HEK293 (cell line): ENCODE data around the gene ABCB9.

ENCODE experiments used
- KLF1 ChIP-seq: fragments of 450-650 bp; formaldehyde crosslinking; IDR thresholded peaks from 2 replicates; pipeline ENCODE4 v1.5.1; 2016; ENCODE audit warnings: missing biosample characterization, missing genetic modification characterization
- KLF16 ChIP-seq: fragments of 450-650 bp; formaldehyde crosslinking; IDR thresholded peaks from 2 replicates; pipeline ENCODE4 v1.5.1; 2017; ENCODE audit warnings: missing biosample characterization, missing genetic modification characterization
- MEIS1 ChIP-seq: sonication (generic); formaldehyde crosslinking; IDR thresholded peaks from 2 replicates; pipeline ENCODE4 v1.8.1; 2022; ENCODE audit warnings: missing genetic modification reagents, mild to moderate bottlenecking, borderline replicate concordance
- RBAK ChIP-seq: fragments of 450-650 bp; formaldehyde crosslinking; IDR thresholded peaks from 2 replicates; pipeline ENCODE4 v1.5.1; 2016; ENCODE audit warnings: missing biosample characterization, missing genetic modification characterization
- ZBTB1 ChIP-seq: fragments of 450-650 bp; formaldehyde crosslinking; IDR thresholded peaks from 2 replicates; pipeline ENCODE4 v1.5.1; 2016; ENCODE audit warnings: missing biosample characterization, missing genetic modification characterization
- ZFHX2 ChIP-seq: fragments of 450-650 bp; formaldehyde crosslinking; conservative IDR thresholded peaks from 2 replicates; pipeline ENCODE4 v1.5.1; 2016; ENCODE audit warnings: missing biosample characterization, missing genetic modification characterization
- ZFP3 ChIP-seq: fragments of 450-650 bp; formaldehyde crosslinking; IDR thresholded peaks from 2 replicates; pipeline ENCODE4 v1.5.1; 2016; ENCODE audit warnings: low read depth, missing biosample characterization, missing genetic modification characterization
- ZNF133 ChIP-seq: fragments of 450-650 bp; formaldehyde crosslinking; IDR thresholded peaks from 2 replicates; pipeline ENCODE4 v1.5.1; 2016; ENCODE audit warnings: missing biosample characterization, missing genetic modification characterization
- ZNF19 ChIP-seq: fragments of 450-650 bp; formaldehyde crosslinking; IDR thresholded peaks from 2 replicates; pipeline ENCODE4; 2016; ENCODE audit warnings: missing biosample characterization, missing genetic modification characterization, low read depth
- ZNF2 ChIP-seq: fragments of 450-650 bp; formaldehyde crosslinking; IDR thresholded peaks from 2 replicates; pipeline ENCODE4 v1.5.1; 2016; ENCODE audit warnings: missing biosample characterization, missing genetic modification characterization
- ZNF274 ChIP-seq, 2 experiments: fragments of 200-500 bp in 1 of 2; fragments of 450-650 bp in 1 of 2; sonication (Bioruptor generic) in 1 of 2; formaldehyde crosslinking in 1 of 2; IDR thresholded peaks; 2 replicates each; pipeline versions ENCODE4 v1.5.1 to v1.6.1; 2014 to 2016; ENCODE audit warnings: borderline replicate concordance in 1 of 2, inconsistent platforms in 1 of 2, low read length in 1 of 2, missing biosample characterization in 1 of 2, missing genetic modification characterization in 1 of 2
- ZNF341 ChIP-seq: fragments of 450-650 bp; formaldehyde crosslinking; IDR thresholded peaks from 2 replicates; pipeline ENCODE4; 2016; ENCODE audit warnings: low read depth, missing biosample characterization, missing genetic modification characterization
- ZNF621 ChIP-seq: fragments of 450-650 bp; formaldehyde crosslinking; IDR thresholded peaks from 2 replicates; pipeline ENCODE4 v1.5.1; 2017; ENCODE audit warnings: missing biosample characterization, missing genetic modification characterization
- ZNF623 ChIP-seq: fragments of 450-650 bp; formaldehyde crosslinking; IDR thresholded peaks from 2 replicates; pipeline ENCODE4 v1.5.1; 2016; ENCODE audit warnings: missing biosample characterization, missing genetic modification characterization
- ZNF658 ChIP-seq: fragments of 450-650 bp; formaldehyde crosslinking; IDR thresholded peaks from 2 replicates; pipeline ENCODE4; 2016; ENCODE audit warnings: missing biosample characterization, missing genetic modification characterization
- ZNF776 ChIP-seq: fragments of 450-650 bp; formaldehyde crosslinking; IDR thresholded peaks from 2 replicates; pipeline ENCODE4 v1.5.0; 2017; ENCODE audit warnings: missing biosample characterization, missing genetic modification characterization, borderline replicate concordance
- TF ChIP-seq, protein P1 (sequence below): fragments of 450-650 bp; formaldehyde crosslinking; conservative IDR thresholded peaks from 2 replicates; pipeline ENCODE4 v1.5.1; 2016; ENCODE audit warnings: low read depth, missing biosample characterization, missing genetic modification characterization
- TF ChIP-seq, protein P2 (sequence below): IDR thresholded peaks from 2 replicates; pipeline ENCODE4 v1.6.1; 2011; ENCODE audit warnings: mild to moderate bottlenecking, low read depth, low read length, borderline replicate concordance
- TF ChIP-seq, protein P3 (sequence below): fragments of 450-650 bp; IDR thresholded peaks from 2 replicates; pipeline ENCODE4 v1.5.1; 2018; ENCODE audit warnings: missing biosample characterization, missing genetic modification characterization
- TF ChIP-seq, protein P4 (sequence below): fragments of 450-650 bp; formaldehyde crosslinking; IDR thresholded peaks from 2 replicates; pipeline ENCODE4 v1.5.1; 2016; ENCODE audit warnings: missing biosample characterization, missing genetic modification characterization
- TF ChIP-seq, protein P5 (sequence below): fragments of 450-650 bp; formaldehyde crosslinking; IDR thresholded peaks from 2 replicates; pipeline ENCODE4 v1.5.1; 2016; ENCODE audit warnings: missing biosample characterization, missing genetic modification characterization, borderline replicate concordance
- TF ChIP-seq, protein P6 (sequence below): fragments of 450-650 bp; formaldehyde crosslinking; IDR thresholded peaks from 2 replicates; pipeline ENCODE4 v1.5.1; 2016; ENCODE audit warnings: missing biosample characterization, missing genetic modification characterization
- TF ChIP-seq, protein P7 (sequence below): fragments of 450-650 bp; formaldehyde crosslinking; IDR thresholded peaks from 2 replicates; pipeline ENCODE4 v1.5.1; 2016; ENCODE audit warnings: missing biosample characterization, missing genetic modification characterization
- TF ChIP-seq, protein P8 (sequence below): fragments of 450-650 bp; formaldehyde crosslinking; IDR thresholded peaks from 2 replicates; pipeline ENCODE4 v1.5.1; 2017; ENCODE audit warnings: missing biosample characterization, missing genetic modification characterization

ABCB9 gene

DNA sequence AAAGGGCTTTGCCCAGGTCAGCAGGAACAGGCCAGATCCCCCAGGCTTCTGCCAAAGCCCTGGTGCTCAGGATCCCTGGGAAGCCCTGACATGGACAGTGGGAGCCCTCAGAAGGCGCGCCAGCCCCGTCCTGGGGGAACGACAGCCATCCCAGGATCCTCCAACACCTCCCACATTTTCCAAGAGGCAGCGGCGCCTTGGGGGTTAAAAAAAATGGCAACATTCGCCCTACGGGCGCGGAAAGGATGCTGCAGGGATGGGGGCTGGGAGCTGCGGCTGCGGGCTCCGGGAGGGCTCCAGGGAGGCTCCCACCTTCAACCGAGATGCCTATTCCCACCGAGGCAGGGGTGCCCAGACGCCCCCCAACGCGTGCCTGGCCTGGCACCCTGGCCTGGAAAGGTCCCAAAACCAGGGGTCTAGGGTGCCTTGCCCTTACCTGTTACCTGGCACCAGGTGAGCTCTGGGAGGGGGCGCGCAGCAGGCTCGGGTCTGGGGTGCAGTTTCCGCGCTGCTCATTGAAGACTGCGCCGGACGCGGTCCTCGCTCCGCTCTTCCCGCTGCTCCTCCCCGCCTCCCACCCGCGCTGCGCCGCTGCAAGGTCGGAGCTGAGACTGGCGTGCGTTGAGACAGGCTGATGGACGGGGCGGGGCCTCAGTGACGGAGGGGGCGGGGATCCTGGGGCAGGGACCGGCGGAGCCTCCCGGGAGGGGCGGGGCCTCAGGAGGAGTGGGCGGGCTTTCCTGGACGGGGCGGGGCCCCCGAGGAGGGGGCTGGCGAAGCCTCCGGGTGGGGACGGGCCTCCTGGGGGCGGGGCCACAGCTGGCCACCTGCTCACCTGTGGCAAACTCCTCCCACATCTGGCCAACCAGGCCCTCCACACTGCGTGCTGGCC, at the start of gene ABCB9 (continued):
- TF ChIP-seq, protein P1, sequence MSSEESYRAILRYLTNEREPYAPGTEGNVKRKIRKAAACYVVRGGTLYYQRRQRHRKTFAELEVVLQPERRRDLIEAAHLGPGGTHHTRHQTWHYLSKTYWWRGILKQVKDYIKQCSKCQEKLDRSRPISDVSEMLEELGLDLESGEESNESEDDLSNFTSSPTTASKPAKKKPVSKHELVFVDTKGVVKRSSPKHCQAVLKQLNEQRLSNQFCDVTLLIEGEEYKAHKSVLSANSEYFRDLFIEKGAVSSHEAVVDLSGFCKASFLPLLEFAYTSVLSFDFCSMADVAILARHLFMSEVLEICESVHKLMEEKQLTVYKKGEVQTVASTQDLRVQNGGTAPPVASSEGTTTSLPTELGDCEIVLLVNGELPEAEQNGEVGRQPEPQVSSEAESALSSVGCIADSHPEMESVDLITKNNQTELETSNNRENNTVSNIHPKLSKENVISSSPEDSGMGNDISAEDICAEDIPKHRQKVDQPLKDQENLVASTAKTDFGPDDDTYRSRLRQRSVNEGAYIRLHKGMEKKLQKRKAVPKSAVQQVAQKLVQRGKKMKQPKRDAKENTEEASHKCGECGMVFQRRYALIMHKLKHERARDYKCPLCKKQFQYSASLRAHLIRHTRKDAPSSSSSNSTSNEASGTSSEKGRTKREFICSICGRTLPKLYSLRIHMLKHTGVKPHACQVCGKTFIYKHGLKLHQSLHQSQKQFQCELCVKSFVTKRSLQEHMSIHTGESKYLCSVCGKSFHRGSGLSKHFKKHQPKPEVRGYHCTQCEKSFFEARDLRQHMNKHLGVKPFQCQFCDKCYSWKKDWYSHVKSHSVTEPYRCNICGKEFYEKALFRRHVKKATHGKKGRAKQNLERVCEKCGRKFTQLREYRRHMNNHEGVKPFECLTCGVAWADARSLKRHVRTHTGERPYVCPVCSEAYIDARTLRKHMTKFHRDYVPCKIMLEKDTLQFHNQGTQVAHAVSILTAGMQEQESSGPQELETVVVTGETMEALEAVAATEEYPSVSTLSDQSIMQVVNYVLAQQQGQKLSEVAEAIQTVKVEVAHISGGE (tag by site-specific recombination): peak; percentile 64
- TF ChIP-seq, protein P2, sequence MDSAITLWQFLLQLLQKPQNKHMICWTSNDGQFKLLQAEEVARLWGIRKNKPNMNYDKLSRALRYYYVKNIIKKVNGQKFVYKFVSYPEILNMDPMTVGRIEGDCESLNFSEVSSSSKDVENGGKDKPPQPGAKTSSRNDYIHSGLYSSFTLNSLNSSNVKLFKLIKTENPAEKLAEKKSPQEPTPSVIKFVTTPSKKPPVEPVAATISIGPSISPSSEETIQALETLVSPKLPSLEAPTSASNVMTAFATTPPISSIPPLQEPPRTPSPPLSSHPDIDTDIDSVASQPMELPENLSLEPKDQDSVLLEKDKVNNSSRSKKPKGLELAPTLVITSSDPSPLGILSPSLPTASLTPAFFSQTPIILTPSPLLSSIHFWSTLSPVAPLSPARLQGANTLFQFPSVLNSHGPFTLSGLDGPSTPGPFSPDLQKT: no peak
- TF ChIP-seq ZNF274 (IDR thresholded peaks at IDR 0.05; ENCODE audit: low read length): no peak
- no peak for TF ChIP-seq ZNF274 (tag by site-specific recombination; IDR thresholded peaks at IDR 0.05; ENCODE audit: borderline replicate concordance)
- TF ChIP-seq KLF1 (tag by site-specific recombination): no peak
- TF ChIP-seq ZNF341 (tag by site-specific recombination): peak; percentile 99
- TF ChIP-seq ZNF658 (tag by site-specific recombination): no peak
- TF ChIP-seq ZFP3 (tag by site-specific recombination): no peak
- TF ChIP-seq ZNF621: no peak
- TF ChIP-seq, protein P3, sequence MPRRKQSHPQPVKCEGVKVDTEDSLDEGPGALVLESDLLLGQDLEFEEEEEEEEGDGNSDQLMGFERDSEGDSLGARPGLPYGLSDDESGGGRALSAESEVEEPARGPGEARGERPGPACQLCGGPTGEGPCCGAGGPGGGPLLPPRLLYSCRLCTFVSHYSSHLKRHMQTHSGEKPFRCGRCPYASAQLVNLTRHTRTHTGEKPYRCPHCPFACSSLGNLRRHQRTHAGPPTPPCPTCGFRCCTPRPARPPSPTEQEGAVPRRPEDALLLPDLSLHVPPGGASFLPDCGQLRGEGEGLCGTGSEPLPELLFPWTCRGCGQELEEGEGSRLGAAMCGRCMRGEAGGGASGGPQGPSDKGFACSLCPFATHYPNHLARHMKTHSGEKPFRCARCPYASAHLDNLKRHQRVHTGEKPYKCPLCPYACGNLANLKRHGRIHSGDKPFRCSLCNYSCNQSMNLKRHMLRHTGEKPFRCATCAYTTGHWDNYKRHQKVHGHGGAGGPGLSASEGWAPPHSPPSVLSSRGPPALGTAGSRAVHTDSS (tag by site-specific recombination): no peak
- no peak for TF ChIP-seq RBAK
- no peak; the same call in 1 of the 2 replicates for TF ChIP-seq ZBTB1 (tag by site-specific recombination)
- TF ChIP-seq, protein P4, sequence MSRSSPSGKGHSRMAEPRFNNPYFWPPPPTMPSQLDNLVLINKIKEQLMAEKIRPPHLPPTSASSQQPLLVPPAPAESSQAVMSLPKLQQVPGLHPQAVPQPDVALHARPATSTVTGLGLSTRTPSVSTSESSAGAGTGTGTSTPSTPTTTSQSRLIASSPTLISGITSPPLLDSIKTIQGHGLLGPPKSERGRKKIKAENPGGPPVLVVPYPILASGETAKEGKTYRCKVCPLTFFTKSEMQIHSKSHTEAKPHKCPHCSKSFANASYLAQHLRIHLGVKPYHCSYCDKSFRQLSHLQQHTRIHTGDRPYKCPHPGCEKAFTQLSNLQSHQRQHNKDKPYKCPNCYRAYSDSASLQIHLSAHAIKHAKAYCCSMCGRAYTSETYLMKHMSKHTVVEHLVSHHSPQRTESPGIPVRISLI: no peak
- TF ChIP-seq, protein P5, sequence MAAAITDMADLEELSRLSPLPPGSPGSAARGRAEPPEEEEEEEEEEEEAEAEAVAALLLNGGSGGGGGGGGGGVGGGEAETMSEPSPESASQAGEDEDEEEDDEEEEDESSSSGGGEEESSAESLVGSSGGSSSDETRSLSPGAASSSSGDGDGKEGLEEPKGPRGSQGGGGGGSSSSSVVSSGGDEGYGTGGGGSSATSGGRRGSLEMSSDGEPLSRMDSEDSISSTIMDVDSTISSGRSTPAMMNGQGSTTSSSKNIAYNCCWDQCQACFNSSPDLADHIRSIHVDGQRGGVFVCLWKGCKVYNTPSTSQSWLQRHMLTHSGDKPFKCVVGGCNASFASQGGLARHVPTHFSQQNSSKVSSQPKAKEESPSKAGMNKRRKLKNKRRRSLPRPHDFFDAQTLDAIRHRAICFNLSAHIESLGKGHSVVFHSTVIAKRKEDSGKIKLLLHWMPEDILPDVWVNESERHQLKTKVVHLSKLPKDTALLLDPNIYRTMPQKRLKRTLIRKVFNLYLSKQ (tag by site-specific recombination): no peak
- no peak for TF ChIP-seq ZNF623
- TF ChIP-seq, protein P6, sequence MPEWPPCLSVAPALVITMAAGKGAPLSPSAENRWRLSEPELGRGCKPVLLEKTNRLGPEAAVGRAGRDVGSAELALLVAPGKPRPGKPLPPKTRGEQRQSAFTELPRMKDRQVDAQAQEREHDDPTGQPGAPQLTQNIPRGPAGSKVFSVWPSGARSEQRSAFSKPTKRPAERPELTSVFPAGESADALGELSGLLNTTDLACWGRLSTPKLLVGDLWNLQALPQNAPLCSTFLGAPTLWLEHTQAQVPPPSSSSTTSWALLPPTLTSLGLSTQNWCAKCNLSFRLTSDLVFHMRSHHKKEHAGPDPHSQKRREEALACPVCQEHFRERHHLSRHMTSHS (tag by site-specific recombination): no peak
- no peak for TF ChIP-seq MEIS1 (CRISPR knock-in tag)
- no peak; the same call in 1 of the 2 replicates for TF ChIP-seq ZFHX2 (tag by site-specific recombination)
- TF ChIP-seq ZNF133: no peak
- TF ChIP-seq, protein P7, sequence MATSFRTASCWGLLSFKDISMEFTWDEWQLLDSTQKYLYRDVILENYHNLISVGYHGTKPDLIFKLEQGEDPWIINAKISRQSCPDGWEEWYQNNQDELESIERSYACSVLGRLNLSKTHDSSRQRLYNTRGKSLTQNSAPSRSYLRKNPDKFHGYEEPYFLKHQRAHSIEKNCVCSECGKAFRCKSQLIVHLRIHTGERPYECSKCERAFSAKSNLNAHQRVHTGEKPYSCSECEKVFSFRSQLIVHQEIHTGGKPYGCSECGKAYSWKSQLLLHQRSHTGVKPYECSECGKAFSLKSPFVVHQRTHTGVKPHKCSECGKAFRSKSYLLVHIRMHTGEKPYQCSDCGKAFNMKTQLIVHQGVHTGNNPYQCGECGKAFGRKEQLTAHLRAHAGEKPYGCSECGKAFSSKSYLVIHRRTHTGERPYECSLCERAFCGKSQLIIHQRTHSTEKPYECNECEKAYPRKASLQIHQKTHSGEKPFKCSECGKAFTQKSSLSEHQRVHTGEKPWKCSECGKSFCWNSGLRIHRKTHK: no peak
- TF ChIP-seq ZNF776: no peak
- 0 out of 2 replicates have a peak, but pooled peaks have one; percentile 52 for TF ChIP-seq ZNF2
- TF ChIP-seq KLF16: no peak
- TF ChIP-seq, protein P8, sequence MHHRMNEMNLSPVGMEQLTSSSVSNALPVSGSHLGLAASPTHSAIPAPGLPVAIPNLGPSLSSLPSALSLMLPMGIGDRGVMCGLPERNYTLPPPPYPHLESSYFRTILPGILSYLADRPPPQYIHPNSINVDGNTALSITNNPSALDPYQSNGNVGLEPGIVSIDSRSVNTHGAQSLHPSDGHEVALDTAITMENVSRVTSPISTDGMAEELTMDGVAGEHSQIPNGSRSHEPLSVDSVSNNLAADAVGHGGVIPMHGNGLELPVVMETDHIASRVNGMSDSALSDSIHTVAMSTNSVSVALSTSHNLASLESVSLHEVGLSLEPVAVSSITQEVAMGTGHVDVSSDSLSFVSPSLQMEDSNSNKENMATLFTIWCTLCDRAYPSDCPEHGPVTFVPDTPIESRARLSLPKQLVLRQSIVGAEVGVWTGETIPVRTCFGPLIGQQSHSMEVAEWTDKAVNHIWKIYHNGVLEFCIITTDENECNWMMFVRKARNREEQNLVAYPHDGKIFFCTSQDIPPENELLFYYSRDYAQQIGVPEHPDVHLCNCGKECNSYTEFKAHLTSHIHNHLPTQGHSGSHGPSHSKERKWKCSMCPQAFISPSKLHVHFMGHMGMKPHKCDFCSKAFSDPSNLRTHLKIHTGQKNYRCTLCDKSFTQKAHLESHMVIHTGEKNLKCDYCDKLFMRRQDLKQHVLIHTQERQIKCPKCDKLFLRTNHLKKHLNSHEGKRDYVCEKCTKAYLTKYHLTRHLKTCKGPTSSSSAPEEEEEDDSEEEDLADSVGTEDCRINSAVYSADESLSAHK: no peak
- TF ChIP-seq ZNF19 (tag by site-specific recombination): no peak
